K562 (cell line): ENCODE data around the gene ZMYND8. TPM values are rescaled to one million over a fixed set of nuclear protein-coding genes. Genes with fewer than 3 reads are reported as not detected.

Experiments
- ATAC-seq: fragments of 200-7000 bp; cut with Tn5 transposase; 3 replicates; pipeline ENCODE4 v1.9.1; 2020; ENCODE audit warnings: moderate library complexity
- BruUV-seq: library from RNA; stranded (reverse); fragments of 400-500 nt; replicated peaks from 2 replicates; lab custom pipeline; 2021; lab: Mats Ljungman, UMichigan
- CTCF ChIA-PET: fragments of 300-600 bp; formaldehyde crosslinking; extraction: SDS; loops from one replicate; lab custom pipeline; 2021; ENCODE audit warnings: low intra/inter-chr PET ratio; lab: Yijun Ruan, JAX
- POLR2A ChIA-PET: fragments of 300-600, 350-650 bp; sonication (Branson Sonifier 250); formaldehyde crosslinking; extraction: SDS; loops from one replicate; lab custom pipeline; 2021; ENCODE audit warnings: antibody characterized with exemption, inconsistent platforms; lab: Yijun Ruan, JAX
- DNase-seq, 4 experiments: peaks; one replicate each; pipeline versions ENCODE4 v3.0.0 to v3.0.0-alpha.2; 2011 to 2018; ENCODE audit warnings: low spot score in 3 of 4, mixed read lengths in 3 of 4; ENCODE audit errors: extremely low read depth in 1 of 4
- FAIRE-seq: peaks from 2 replicates; lab custom pipeline; 2011; peaks lifted over from hg19 to GRCh38; lab: Jason Lieb, UNC
- H2AFZ ChIP-seq: 2 replicates; pipeline ENCODE4 v1.6.0; 2011; ENCODE audit warnings: low read depth, low read length, control low read depth, inconsistent platforms
- H3K27ac ChIP-seq: fragments of 200-600 bp; 3 replicates; pipeline ENCODE4 v1.8.0; 2011; ENCODE audit warnings: low read depth, mild to moderate bottlenecking, control low read depth, inconsistent platforms, low read length, moderate library complexity, mixed read lengths; ENCODE audit errors: extremely low read depth
- H3K27me3 ChIP-seq, 2 experiments: fragments of 300-600 bp in 1 of 2; 2 replicates in 1 of 2; 3 replicates in 1 of 2; pipeline versions ENCODE4 v1.6.0 to v1.8.0; 2011; ENCODE audit warnings: inconsistent platforms in 2 of 2, low read length in 2 of 2, mild to moderate bottlenecking in 1 of 2, mixed read lengths in 1 of 2, moderate library complexity in 1 of 2; ENCODE audit not compliant: control insufficient read depth in 2 of 2, insufficient read depth in 2 of 2
- H3K36me3 ChIP-seq: fragments of 300-600 bp; 3 replicates; pipeline ENCODE4 v1.8.0; 2011; ENCODE audit warnings: mild to moderate bottlenecking, low read length, inconsistent platforms; ENCODE audit not compliant: control insufficient read depth, insufficient read depth
- H3K4me1 ChIP-seq, 2 experiments: fragments of 200-600 bp in 1 of 2; replicated peaks in 1 of 2; 2 replicates in 1 of 2; 3 replicates in 1 of 2; pipeline versions ENCODE4 v1.5.1 to v1.8.0; 2011; ENCODE audit warnings: inconsistent platforms in 2 of 2, low read length in 2 of 2, mild to moderate bottlenecking in 1 of 2, mixed read lengths in 1 of 2, moderate library complexity in 1 of 2; ENCODE audit not compliant: control insufficient read depth in 2 of 2, insufficient read depth in 2 of 2
- H3K4me2 ChIP-seq: 2 replicates; pipeline ENCODE4 v1.6.1; 2011; ENCODE audit warnings: low read length, control low read depth, inconsistent platforms, mixed read lengths; ENCODE audit not compliant: insufficient read depth
- H3K4me3 ChIP-seq: fragments of 200-600 bp; sonication (generic), shearing (Covaris generic); 2 replicates; pipeline ENCODE4 v1.5.1; 2016; ENCODE audit warnings: control low read depth, inconsistent platforms
- H3K79me2 ChIP-seq: fragments of 200-600 bp; 3 replicates; pipeline ENCODE4 v1.8.0; 2011; ENCODE audit warnings: low read length, inconsistent platforms; ENCODE audit not compliant: control insufficient read depth, insufficient read depth
- H3K9ac ChIP-seq, 2 experiments: 2 replicates each; pipeline versions ENCODE4 v1.6.0 to v1.6.1; 2011; ENCODE audit warnings: low read depth in 2 of 2, low read length in 2 of 2, control low read depth in 1 of 2, inconsistent platforms in 1 of 2, mild to moderate bottlenecking in 1 of 2, mixed read lengths in 1 of 2; ENCODE audit not compliant: insufficient read depth in 1 of 2
- H3K9me1 ChIP-seq: one replicate; pipeline ENCODE4 v1.6.0; 2011; ENCODE audit warnings: inconsistent platforms, mild to moderate bottlenecking, low read length, moderate library complexity; ENCODE audit not compliant: control insufficient read depth, insufficient read depth
- H3K9me3 ChIP-seq: replicated peaks from 2 replicates; pipeline ENCODE4 v1.5.1; 2011; ENCODE audit warnings: low read depth, low read length, inconsistent platforms; ENCODE audit not compliant: control insufficient read depth, insufficient read depth
- H4K20me1 ChIP-seq: replicated peaks from 2 replicates; pipeline ENCODE4 v1.6.1; 2011; ENCODE audit warnings: low read length, inconsistent platforms, mixed read lengths; ENCODE audit not compliant: control insufficient read depth, insufficient read depth
- JUND ChIP-seq, 2 experiments: IDR thresholded peaks; 2 replicates in 1 of 2; 3 replicates in 1 of 2; pipeline ENCODE4 v1.6.1; 2011; ENCODE audit warnings: borderline replicate concordance in 2 of 2, low read depth in 2 of 2, low read length in 2 of 2, improper control_type of control experiment in 1 of 2, missing biosample characterization in 1 of 2, missing genetic modification characterization in 1 of 2, missing genetic modification reagents in 1 of 2
- MXD1 ChIP-seq: fragments of 250-450 bp; sonication (Bioruptor Pico); IDR thresholded peaks from 2 replicates; pipeline ENCODE4 v1.8.0; 2021; ENCODE audit warnings: borderline replicate concordance, mild to moderate bottlenecking, moderate library complexity; ENCODE audit not compliant: poor library complexity, severe bottlenecking
- SIN3A ChIP-seq, 2 experiments: fragments of 150-350 bp in 1 of 2; IDR thresholded peaks; 2 replicates each; pipeline ENCODE4 v1.6.1; 2011 to 2016; ENCODE audit warnings: borderline replicate concordance in 2 of 2, low read depth in 2 of 2, low read length in 2 of 2, mild to moderate bottlenecking in 2 of 2, moderate library complexity in 2 of 2; ENCODE audit not compliant: control insufficient read depth in 1 of 2
- ZBTB11 ChIP-seq, 3 experiments: fragments of 200-800 bp in 1 of 3; fragments of 250-450 bp in 1 of 3; fragments of 450-650 bp in 1 of 3; sonication (Bioruptor Pico) in 1 of 3; sonication (Bioruptor generic) in 1 of 3; formaldehyde crosslinking in 1 of 3; IDR thresholded peaks; 2 replicates each; pipeline versions ENCODE4 v1.6.1 to v1.8.0; 2016 to 2022; ENCODE audit warnings: mild to moderate bottlenecking in 2 of 3, missing genetic modification characterization in 2 of 3, missing compliant biosample characterization in 1 of 3, moderate library complexity in 1 of 3
- ZBTB40 ChIP-seq, 2 experiments: fragments of 450-650 bp in 1 of 2; sonication (generic) in 1 of 2; formaldehyde crosslinking in 1 of 2; IDR thresholded peaks; 2 replicates each; pipeline versions ENCODE4 v1.7.1 to v1.9.0; 2016 to 2022; ENCODE audit warnings: inconsistent platforms in 1 of 2, mild to moderate bottlenecking in 1 of 2, missing genetic modification reagents in 1 of 2
- WGBS: fragments of 100-300 bp; shearing (Covaris generic); methylation state at CpG from one replicate; pipeline ENCODE4 v1.1.6; 2016; ENCODE audit warnings: low coverage, mixed read lengths; ENCODE audit not compliant: insufficient coverage; ENCODE audit errors: missing lambda C conversion rate; 5-methylcytosine and 5-hydroxymethylcytosine counted together
- in situ Hi-C: fragments of 300-500 bp; cut with MboI; formaldehyde crosslinking; loops from 4 replicates; pipeline ENCODE4 v1.15.0; 2018; ENCODE audit warnings: inconsistent platforms, mixed read lengths
- intact Hi-C: fragments of 100-400 bp; cut with micrococcal nuclease; formaldehyde crosslinking; loops from 2 replicates; pipeline ENCODE4 v1.14.2; 2022
- polyA plus RNA-seq, 8 experiments: library from polyadenylated mRNA; depleted of rRNA in 4 of 8; stranded (reverse) in 5 of 8; unstranded in 3 of 8; fragments of >200 nt; fragmentation: Nextera tagmentation in 2 of 8; fragmentation: Illumina TruSeq in 1 of 8; extraction: Ambion mirVana in 2 of 8; extraction: Trizol in 1 of 8; gene quantifications; 2 replicates each; pipeline versions ENCODE4 v1.2.1 to v1.2.3, GENCODE V29; 2011 to 2014; ENCODE audit warnings: inconsistent platforms in 1 of 8, missing spikeins in 1 of 8
- total RNA-seq, 7 experiments: library from RNA; depleted of rRNA in 6 of 7; stranded (reverse); fragments of >200 nt in 6 of 7; fragmentation: Illumina TruSeq in 2 of 7; extraction: Trizol in 2 of 7; gene quantifications; 2 replicates each; pipeline versions ENCODE4 v1.2.1 to v1.2.3, GENCODE V29; 2011 to 2021; ENCODE audit warnings: low replicate concordance in 1 of 7

ZMYND8 gene
- total and polyA plus RNA-seq, 9 of the 15 experiments (the other 6 are each of a cell fraction or from before 2014, with no cell fraction given), result 31.8 to 148 (median 71.9) TPM

- Histone ChIP-seq H3K36me3 (no peaks in the 10 kb centered on the region), H3K4me3 (no peak overlapping the region), H3K27ac (peak overlapping the region; percentile 95), H3K4me2 (peak overlapping the region; percentile 67), H3K9me1 (no peaks in the 10 kb centered on the region), H3K9ac (peak overlapping the region in 1 of 2 experiments; percentile 72; a peak in 2 of 4 replicates), H3K9me3 (peaks cover 14% of the 10 kb centered on the region), H3K27me3 (no peaks in the 10 kb centered on the region), H3K4me1 (peaks cover 8 to 26% of the 10 kb centered on the region in 2 experiments; a peak in 4 of 5 replicates), H4K20me1 (no peaks in the 10 kb centered on the region), H3K79me2 (no peaks in the 10 kb centered on the region), H2AFZ (peak overlapping the region; percentile 92)
- intact Hi-C loops, result no loop called here
- CTCF ChIA-PET, result no interaction called here
- in situ Hi-C loops, result loop anchor here (5.0 to 25.0 kb wide), 2 partner anchors 195 to 630 kb away; no protein-coding TSS in a partner anchor
- BruUV-seq, result no TSS peak
- WGBS, result 46% methylated on average over 2 of the region's 2 CpGs
- DNase-seq (no peak), ATAC-seq (no peak), FAIRE-seq (no peak)
- POLR2A ChIA-PET, result interaction anchor here (1.0 to 2.0 kb wide), 4 partner anchors 9 to 187 kb away, joined by 3 to 10 read pairs (median 5); partner anchors contain the start of gene NCOA3
- no peak for TF ChIP-seq MXD1
- no peak for TF ChIP-seq SIN3A (IDR thresholded peaks at IDR 0.05; ENCODE audit: borderline replicate concordance in 2 of 2, control insufficient read depth in 1 of 2, low read depth in 2 of 2, low read length in 2 of 2)
- no peak for TF ChIP-seq ZBTB40 (IDR thresholded peaks at IDR 0.05)
- TF ChIP-seq ZBTB40 (CRISPR knock-in tag; IDR thresholded peaks at IDR 0.05), result no peak
- no peak for TF ChIP-seq JUND (IDR thresholded peaks at IDR 0.05; ENCODE audit: borderline replicate concordance, low read depth, low read length)
- no peak for TF ChIP-seq JUND (tag; IDR thresholded peaks at IDR 0.05; ENCODE audit: borderline replicate concordance, low read depth, low read length)
- peak in 2 of 3 experiments; percentile 5 to 39; a peak in 2 of 6 replicates for TF ChIP-seq ZBTB11 (CRISPR knock-in tag; IDR thresholded peaks at IDR 0.05)
Measured at GRCh38 chr20:47392721-47393073, 36.2 kb upstream of the ZMYND8 start.
